Iris pigment epithelial cell (primary cell): Measurements from ENCODE around the gene RMC1.
"Not testable (repeated sequence)": the region's sequence is repeated elsewhere in the genome, so short reads cannot be mapped to it uniquely, and the experiment has no call there.

ENCODE experiments used
- DNase-seq: peaks from one replicate; pipeline ENCODE4 v3.0.0-alpha.2; 2011; ENCODE audit warnings: low read depth

RMC1 gene

GRCh38 chr18:23498117-23498516, 5.2 kb upstream of the RMC1 start:
- DNase-seq: no peak

GRCh38 chr18:23498877-23499276, 4.4 kb upstream of the RMC1 start:
- peak; percentile 87 for DNase-seq

- DNase-seq: no peak
Measured at GRCh38 chr18:23499291-23499781, 4.0 kb upstream of the RMC1 start.

DNA sequence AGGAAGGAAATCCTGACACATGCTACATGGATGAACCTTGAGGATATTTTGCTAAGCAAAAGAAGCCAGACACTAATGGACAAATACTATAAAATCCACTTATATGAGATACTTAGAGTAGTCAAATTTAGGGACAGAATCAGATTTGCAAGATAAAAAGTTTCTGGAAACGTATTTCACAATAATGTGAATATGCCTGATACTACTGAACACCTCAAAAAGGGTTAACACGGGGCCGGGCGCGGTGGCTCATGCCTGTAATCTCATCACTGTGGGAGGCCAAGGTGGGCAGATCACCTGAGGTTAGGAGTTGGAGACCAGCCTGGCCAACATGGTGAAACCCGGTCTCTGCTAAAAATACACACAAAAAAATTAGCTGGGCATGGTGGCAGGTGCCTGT, 1.7 kb upstream of the RMC1 start:
- no peak for DNase-seq

DNA sequence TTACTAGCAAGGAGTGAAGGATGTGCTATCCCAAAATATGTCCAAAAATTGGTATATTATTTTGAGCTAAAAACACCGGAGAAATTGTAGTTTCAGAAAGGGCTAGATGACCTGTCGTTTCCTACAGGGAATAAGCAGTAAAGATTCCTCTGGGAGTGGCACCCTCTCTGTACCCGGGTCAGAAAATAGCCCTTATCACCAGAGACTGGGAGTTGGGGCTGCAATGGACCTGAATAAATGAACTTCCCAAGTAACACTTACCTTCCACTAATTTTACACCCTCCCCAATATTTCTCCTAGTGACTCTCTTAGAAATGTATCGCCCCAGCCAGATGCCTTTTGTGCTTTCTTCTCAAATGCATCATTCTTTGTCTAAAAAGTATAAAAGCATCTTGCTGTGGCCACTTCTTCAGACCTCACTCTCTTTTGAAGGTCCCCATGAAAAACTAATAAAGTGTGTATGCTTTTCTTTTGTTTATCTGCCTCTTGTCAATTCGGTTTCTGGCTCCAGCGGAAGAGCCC, 734 bp upstream of the RMC1 start:
- no peak for DNase-seq

DNA sequence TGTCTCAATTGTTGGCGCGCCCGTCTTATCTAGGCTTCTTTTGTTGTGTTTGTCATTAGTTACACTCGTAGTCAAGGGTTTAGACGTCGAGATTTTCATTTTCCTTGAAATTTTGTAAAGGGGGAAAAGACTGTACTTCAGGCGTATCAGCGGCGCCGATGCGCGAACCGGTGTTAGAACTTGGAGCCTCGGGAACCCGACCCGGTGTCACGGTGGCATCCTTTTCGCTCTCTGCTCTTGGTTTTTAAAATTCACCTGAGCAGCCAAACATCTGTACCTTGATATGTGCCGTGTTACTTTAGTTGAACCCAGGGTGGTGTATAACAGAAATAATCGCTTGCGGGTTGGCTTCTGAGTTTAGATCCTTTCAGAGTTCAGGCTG, 643 bp downstream of the RMC1 start:
- DNase-seq: no peak

- no peak for DNase-seq
Measured at GRCh38 chr18:23504720-23505119, 1.4 kb downstream of the RMC1 start.

DNA sequence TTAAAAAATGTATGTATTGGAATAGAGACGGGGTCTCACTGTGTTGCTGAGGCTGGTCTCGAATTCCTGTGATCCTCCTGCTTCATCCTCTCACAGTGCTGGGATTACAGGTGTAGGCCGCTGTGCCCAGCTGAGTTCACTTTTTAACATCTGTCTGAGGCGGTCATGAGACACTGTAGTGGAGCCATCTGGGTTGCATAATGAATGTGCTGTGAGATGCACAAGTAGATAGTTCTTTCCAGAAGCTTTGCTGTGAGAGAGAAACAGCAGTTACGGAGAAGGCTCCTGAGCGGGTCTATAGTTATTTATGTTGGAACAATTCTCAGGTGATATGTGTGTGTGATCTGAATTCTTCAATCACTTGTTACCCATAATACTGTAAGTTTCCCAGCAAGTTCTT, 3.1 kb downstream of the RMC1 start:
- DNase-seq: no peak

GRCh38 chr18:23510923-23511322, 7.6 kb downstream of the RMC1 start:
- not testable (repeated sequence) for DNase-seq

DNA sequence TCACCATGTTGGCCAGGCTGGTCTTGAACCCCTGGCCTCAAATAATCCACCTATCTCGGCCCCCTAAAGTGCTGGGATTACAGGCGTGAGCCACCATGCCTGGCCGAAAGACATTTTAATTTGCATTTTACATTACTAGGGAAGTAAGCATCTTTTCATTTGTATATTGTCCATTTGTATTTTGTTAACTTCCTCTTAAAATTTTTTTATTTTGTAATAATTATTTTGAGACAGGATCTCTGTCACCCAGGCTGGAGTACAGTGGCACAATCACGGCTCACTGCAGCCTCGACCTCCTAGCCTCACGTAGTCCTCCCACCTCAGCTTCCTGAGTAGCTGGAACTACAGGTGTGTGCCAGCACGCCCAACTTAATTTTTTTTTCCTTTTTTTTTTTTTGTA, 8.9 kb downstream of the RMC1 start:
- not testable (repeated sequence) for DNase-seq

DNA sequence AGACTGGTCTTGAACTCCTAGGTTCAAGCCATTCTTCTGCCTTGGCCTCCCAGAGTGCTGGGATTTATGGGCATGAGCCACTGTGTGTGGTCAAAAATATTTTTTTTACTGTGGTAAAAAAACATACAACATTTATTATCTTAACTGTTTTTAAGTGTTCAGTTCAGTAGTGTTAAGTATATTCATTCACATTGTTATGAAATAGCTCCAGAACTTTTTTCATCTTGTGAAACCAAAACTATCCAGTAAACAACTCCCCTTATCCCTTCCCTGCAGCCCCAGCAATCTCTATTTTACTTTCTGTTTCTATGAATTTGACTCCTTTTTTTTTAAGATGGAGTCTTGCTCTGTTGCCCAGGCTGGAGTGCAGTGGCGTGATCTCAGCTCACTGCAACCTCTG, 9.3 kb downstream of the RMC1 start:
- DNase-seq: peak; percentile 65

DNA sequence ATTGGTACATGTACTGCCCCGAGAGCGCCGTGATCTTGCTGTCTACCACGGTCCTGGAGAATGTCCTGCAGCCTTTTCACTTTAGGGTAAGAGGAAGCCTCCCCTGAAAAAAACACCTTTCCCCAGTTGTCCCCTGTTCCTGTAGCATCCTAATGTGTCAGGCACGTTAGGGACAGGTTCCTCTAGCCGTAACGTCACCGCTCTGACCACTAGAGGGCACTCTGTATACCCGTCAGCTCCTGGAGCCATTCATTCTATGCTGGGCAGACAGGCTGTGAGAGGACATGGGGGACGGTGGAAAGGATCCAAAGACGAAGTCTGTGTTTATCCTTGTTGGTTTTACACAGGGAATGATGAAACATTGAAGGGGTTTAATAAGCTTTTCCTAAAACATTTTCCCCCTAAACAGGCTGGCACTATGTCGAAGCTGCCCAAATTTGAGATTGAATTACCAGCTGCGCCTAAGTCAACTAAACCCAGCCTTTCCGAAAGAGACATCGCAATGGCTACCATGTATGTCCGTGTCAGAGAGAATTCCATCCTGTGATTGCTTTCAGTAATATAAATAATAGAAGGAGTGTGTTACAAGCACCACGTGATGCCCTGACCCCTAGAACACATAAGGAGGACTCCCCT, 12.7 kb downstream of the RMC1 start:
- DNase-seq: peak; percentile 74

- no peak for DNase-seq
Measured at GRCh38 chr18:23519734-23520133, 16.4 kb downstream of the RMC1 start.

DNA sequence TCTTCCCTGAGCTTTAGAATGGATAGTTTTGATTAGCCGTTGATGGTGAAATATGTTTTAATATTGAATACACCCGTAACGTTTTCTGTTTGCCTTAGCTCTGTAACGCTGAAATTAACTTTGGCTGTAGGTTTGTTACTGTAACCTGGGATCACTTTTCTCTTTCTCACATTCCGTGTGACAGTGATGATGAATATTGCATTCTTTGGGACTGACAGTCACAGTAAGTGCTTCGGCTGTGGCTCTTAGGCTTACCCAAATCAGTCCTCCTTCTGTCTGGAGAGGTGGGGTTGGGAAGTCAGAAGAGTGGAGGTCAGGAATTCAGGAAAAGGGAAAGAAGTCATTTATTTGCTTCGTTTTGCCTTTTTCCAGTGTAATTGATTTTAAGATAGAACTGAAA, 18.0 kb downstream of the RMC1 start:
- no peak for DNase-seq

DNA sequence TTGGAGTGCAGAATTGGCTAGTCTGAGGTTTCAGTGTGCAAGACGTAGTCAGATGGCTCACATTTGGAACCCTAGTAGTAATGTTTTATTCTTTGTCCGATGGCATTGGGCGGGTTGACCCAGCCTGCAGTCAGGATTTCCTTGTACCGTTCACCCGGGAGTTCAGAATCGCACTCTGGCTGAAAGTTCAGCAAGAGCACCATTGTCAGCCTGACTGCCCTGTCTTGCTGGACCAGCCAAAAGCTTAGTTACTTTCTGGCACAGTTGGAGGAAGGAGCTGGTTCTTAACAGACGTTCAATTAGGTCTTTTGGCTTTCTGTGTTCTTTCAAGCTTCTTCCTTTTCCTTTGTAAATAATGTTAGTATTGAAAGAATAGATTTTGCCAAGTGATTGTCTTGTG, 18.6 kb downstream of the RMC1 start:
- no peak for DNase-seq

DNA sequence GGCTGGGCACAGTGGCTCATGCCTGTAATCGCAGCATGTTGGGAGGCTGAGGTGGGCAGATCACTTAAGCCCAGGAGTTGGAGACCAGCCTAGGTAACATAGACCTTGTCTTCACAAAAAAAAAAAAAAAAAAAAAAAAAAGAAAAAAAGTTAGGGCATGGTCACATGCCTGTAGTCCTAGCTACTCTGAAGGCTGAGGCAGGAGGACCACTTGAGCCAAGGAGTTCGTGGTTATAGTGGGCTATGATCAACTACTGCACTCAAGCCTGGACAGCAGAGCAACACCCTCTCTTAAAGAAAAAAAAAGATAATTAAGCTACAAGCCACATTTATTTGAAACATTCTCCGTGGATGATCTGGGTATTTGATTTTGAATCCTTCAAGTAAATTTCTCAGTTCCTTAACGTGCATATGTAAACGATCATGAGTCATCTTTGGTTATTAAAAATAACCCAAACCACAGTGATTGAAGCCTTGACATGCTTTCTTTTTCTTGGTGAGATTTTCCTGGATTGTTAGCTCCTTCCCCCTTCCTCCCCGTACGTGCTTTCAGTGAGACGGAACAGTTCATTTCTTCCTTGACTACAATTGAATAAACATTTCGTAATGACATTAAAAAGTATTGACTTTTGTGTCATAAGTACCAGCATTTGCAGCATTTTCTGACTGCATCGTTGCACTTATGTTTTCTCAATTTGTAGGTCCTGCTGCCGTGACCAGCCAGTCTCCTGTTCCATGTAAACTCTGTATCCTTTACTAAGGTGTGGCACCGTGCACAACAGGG, 20.3 kb downstream of the RMC1 start:
- DNase-seq: peak; percentile 86

DNA sequence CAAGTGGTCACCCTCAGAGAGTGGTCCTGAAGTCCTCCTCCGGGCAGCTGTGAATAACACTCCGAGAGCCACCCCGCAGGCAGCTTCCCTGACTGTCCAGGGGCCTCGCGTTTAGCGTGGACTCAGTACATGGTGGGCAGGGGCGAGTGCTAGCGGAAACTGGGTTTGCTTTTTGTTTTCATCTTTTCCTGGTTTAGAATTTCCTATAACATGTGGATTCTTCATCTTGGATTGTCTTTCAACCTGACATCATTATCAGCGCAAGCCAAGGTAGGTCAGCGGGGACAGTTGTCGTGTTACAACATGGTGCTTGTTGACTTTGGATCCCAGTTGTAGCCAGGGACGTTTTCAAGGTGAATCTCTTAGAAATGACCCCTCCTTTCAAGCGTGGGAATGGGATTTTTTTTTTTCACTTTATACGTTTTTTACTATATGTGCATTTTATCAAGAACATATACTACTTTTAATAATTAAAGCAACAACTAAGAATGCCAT, 20.9 kb downstream of the RMC1 start:
- DNase-seq: no peak

DNA sequence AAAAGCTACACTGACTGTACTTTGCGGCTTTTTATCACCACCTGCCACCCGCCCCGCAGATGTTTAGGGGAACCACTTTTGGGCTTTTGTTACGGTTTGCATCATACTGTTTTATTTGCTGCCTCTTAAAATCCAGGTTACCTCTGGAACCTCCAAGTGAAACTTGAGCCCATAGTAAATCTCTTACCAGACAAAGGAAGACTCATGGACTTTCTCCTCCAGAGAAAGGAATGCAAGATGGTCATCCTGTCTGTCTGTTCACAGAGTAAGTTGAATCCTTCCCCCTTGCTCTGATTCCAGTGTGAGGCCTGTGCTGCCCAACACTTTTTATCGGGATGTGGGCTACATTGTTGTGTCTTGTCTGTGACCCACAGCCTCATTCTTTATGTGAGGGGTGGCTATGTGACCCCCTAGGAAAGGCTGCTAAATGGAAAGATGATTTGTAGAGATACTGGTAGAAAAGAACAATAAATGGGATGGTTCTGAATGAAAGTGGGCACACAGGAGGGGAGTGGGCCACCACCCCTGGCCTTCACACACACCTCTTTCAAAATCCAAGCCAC, 23.3 kb downstream of the RMC1 start:
- no peak for DNase-seq

DNA sequence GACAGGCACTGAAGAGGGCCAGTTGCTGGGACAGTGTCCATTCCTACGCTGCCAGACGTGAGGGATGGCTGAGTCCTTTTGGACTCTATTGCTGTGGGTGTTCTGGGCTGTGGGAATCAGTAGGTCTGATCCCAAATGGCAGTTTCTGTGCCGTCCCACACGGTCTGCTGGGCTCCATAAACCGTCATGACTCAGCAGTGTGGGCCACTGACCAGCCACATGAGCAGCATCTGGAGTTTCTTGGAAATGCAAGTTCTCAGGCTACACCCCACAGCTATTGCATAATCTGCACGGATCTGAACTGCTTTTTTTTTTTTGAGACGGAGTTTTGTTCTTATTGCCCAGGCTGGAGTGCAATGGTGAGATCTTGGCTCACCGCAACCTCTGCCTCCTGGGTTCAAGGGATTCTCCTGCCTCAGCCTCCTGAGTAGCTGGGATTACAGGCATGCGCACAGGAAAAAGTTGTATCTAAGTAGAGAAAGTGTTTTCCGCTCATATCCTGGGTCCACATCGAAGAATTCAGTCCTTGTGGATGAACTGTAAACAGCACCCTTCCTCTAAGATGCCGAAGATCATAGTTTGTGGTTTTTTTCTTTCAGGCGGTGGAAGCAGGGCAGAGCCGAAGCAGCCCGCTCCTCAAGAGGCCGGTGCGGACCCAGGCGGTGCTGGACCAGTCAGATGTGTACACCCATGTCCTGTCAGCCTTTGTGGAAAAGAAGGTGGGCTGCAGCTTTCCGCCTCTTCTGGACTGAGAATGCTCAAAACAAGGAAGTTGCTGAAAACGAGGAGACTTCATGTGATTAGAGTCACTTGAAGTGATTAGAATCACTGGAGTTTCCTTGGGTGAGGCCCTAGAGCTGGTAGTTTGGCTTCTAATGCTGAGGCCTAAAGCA, 25.5 kb downstream of the RMC1 start:
- DNase-seq: peak; percentile 48

DNA sequence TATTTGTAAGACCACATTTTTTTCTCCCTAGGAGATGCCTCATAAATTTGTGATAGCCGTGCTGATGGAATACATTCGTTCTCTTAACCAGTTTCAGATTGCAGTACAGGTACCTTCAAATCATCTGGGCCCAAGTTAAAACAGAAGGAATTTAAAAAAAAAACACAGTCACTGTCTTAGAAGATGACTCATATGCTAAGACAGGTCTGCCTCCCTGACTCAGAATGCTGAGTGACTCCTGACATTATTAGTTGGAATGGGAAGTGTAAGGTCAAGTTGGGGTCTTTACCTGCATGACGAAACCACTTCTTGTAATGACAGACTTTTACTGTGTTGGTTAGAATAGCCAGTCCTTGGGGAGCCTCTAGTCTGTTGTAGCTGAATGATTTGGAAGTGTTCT, 26.3 kb downstream of the RMC1 start:
- peak; percentile 79 for DNase-seq

DNA sequence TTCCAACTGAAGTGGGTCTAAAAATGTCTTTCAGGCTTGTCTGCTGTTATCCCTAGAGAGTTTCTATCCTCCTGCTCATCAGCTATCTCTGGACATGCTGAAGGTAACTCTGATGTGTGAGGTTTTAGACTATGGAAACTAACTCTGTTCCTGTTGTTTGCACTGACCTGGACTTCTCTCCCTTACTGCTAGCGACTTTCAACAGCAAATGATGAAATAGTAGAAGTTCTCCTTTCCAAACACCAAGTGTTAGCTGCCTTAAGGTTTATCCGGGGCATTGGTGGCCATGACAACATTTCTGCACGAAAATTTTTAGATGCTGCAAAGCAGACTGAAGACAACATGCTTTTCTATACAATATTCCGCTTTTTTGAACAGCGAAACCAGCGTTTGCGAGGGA, 26.9 kb downstream of the RMC1 start:
- no peak for DNase-seq

DNA sequence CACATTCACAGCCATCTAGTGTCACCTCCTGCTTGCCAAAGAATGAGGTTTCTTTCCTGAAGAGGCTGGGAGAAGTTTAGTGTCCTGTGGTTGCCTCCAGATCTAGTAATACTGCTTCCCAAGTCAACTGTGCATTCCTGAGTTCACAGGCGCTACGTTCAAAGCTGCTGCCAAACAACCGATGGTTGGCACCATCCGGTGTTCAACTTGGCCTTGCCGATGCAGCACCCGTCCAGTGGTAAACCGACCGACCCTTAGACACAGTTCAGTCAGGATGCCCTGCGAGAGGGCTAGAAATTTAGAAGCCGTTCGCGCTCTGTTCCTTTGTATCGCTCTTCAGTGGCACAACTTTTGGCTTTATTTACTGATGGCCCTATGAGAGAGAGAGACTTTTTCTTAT, 28.6 kb downstream of the RMC1 start:
- no peak for DNase-seq
